MV-4-11 (cell line): Measurements from ENCODE around the gene MAGI1.

Experiments
- DNase-seq: peaks from one replicate; lab custom pipeline; 2025; lab: John Stamatoyannopoulos, UW

The MAGI1 gene

DNA sequence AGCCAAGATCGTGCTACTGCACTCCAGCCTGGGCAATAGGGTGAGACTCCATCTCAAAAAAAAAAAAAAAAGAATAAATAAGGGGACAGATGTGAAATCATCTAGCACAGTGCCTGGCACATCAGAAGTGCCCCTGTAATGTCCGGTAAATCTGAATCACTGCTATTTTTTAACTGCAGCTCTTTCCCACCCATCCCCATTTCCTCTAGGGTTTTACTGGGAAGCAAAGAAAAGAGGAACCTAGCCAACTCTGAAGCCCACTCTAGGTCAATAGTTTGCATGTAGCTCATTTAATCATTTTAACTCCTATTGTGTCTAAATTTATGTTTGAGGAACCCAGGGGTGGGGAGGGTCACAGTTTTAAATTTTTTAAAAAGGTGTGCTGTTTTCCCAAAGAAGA is 26.0 kb downstream of the MAGI1 start:
- no peak for DNase-seq

DNA sequence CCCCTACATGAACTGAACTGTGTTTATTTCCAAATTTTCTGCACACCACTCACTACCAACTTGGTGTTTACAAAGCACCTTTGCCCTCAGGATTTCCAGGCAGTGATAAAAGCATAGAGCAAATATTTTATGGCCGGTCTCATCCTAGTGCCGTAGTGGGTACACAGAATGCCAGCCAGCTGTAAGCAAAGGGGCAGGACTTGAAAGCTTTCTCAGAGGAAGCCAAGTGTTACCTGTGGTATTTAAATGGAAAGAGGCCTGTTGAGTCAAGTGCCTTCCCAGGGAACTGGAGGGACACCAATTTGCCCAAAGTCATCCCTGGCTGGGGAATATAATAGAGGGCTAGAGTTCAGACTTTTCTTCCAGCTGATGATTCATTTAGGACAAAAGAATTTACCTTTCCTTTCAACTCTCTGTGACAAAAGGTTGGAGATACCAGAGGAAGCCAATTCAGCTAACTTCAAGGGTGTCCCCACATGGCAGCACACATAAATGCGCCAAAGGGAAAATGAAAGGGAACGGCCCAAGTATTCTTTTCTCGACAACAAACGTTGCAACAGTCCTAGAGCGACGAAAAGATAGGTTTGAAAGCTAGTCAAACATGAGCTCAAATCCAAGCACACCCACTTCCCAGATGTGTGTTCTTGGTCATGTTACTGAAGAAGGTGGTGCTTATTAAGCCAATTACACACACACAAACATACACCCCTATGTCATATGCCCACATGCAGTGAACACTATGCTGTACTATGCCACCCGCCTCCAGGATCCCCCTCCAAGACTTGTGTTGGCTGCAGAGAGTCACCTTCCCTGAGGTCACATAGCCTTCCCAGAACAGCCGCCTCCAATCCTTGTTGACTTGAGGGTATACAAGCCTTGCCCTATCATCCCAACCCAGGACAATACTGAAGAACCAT is 27.7 kb downstream of the MAGI1 start:
- no peak for DNase-seq

GRCh38 chr3:66010348-66010738 is 28.4 kb downstream of the MAGI1 start:
- DNase-seq, result no peak

DNA sequence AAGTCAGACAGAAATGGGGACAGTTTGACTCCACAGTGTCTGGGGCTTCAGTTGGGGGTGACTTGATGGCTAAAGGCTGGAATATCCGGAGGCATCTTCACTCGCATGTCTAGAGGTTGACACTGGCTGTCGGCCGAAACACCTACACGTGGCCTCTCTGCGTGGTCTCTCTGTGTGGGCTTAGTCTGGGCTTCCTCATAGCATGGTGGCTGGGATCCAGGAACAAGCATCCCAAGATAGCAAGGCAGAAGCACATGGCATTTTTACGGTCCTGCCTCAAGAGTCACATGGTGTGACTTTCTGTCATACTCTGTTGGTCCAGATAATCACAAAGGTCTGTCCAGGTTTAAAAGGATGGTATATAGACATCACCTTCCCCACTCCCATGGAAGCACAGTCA is 34.5 kb downstream of the MAGI1 start:
- no peak for DNase-seq

- DNase-seq, result no peak
These were observed 37.1 kb downstream of the MAGI1 start for GRCh38 chr3:66001626-66002025.

- DNase-seq, result no peak
These were observed 38.2 kb downstream of the MAGI1 start for GRCh38 chr3:66000506-66000905.

GRCh38 chr3:65999606-66000005 is 39.1 kb downstream of the MAGI1 start:
- DNase-seq, result no peak

DNA sequence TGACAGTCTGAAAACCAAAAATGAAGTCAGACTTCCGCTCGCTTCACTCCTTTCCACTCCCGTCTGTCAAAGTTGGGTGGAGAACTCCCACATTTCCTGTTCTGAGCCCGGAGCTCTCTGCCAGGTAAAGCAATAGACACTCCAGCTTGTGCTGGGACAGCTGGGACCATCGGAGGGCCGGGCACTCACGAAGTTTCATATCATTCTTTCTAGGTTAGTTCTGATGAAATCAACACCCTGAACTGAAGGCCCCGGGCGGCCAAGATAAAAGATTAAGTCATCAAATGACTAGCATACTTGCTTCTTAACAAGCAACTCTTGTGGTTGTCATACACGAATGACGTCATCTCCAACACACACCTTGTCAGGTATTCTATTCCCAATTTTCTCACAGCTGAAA is 42.1 kb downstream of the MAGI1 start:
- no peak for DNase-seq

DNA sequence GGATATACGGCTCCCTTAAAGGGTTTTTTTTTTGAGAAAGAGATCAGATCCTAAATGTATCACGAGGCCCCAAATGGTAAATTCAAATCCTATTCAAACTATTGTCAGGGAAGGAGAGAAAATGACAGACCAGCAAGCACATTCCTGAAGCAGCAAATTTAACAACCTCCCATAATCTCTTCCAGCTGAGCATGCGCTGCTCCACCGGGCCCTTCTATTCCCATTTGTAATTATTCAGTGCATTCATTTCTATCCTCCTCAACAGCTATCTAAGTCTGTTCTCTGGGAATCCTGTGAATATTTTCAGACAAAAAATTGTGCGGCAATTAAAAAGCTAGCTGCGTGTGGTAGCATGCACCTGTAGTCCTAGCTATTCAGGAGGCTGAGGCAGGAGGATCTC is 43.2 kb downstream of the MAGI1 start:
- DNase-seq, result no peak

- DNase-seq, result no peak
These were observed 43.7 kb downstream of the MAGI1 start for GRCh38 chr3:65995030-65995429.

DNA sequence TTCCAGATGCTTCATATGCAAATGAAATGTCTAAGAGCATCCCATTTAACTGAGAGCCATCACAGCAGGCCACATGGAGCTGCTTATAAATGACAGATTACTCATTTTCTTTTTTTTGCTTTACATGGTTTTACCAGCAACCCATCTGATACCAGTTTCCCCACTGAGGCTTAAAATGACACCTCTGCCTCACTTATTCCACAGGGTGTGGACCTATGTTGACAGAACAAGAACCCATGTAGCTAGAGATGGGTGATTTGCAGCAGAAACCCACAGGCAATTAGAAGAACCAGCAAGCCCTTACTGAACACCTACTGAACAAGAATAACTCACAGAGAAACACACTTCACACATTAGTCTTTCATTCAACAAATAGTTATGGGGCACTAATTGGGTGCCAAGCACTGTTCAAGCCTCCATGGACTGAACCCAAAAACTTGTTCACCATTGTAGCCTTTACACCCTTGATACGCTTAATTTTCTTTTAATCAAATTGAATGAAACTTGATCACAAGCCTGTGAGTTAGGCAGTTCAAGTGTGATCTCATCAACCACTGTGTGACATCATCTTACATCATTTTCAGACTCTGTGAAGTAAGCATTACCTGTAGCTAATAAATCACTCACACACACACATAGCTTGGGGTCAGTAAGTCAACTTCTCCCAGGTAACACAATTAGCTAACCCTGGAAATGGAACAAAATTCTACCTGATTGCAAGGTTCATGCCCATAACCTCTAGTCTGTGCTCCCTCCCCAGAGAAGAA is 45.4 kb downstream of the MAGI1 start:
- no peak for DNase-seq

DNA sequence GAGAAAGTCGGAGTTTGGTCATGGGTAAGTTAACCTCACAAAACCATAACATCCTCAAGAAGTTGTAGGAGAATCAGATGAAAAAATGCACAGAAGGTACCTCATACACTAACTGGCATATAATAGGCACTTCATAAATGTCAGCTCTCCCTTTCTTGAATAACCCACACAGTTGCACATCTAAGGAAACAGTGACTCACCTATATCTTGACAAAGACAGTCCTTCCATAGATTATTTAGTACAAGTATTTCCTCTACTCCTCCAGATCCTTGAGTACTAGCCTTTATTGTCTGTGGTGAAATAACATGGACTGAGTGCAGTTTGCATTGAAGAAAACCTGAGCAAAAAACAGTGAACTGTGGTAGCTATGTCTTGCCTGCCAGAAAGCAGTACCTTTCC is 46.6 kb downstream of the MAGI1 start:
- DNase-seq, result no peak

DNA sequence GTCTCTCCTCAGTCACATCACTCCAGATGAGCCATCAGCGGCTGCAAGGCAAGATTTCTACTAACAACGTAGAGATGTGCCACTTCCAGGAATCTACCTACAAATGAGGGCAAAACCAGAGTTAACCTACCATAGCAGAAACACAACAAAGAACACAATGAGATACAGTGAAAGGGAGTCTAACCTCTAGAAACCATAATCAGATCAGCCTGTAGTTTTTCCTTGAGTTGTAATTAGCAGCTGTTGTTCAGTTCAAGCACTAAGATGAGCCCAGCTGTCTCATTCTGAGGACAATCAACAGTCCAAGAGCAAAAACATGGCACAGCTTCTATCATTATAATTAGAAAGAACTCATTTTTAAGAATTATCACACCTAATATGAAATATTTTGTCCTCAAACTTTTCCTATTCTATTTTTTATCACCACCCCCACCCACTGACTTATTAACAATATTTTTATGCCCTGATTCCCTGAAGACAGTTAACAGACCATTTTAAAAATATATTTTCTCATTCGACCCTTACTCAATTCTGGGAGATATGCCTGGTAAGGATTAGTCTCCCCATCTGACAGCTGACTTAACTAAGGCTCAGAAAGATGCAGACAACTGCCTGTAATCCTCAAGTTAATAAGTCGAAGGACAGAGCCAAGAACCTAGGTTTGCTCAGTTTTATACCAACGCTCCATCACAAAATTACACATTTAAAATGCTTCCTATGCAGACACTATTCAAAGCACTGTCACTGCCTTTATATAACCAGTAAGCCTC is 50.1 kb downstream of the MAGI1 start:
- DNase-seq, result no peak

DNA sequence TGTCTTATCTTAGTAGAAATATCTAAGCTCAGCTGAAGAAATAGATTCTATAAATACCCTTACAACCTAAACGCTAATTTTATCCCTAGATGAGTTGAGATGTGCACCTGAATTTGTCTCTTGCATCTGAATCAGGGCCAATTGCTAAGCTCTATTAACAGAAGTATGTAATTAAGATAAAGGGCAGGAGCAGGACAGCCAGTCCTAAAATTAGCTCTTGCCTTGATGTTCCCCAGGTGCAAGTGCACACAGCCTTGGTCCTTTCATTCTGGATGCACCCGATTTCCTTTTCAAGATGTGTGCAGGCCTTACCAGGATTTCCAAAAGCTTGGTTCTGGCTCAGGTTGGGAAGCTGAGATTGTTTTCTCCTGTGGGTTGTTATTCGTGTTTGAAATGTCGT is 52.4 kb downstream of the MAGI1 start:
- no peak for DNase-seq

- no peak for DNase-seq
These were observed 53.7 kb downstream of the MAGI1 start for GRCh38 chr3:65984975-65985374.

GRCh38 chr3:65983100-65983499 is 55.6 kb downstream of the MAGI1 start:
- DNase-seq, result no peak

DNA sequence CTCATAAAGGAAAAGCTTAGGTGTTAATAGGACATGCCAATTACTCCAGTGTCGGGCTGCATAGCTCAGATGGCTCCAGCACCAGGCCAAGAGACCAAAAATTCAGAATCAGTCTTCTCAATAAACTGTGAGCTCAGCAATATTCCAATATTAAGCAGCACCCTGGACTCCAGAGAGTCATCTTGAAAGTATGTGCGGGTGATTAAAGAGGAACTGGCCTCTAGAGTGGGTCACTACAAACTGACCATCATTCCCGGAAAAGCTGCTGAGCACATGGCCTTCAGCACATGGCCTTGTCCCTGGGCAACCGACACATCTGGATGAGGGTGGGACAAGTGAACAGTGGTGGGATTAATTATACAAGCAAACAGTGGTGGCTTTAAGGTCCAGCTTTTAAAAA is 59.0 kb downstream of the MAGI1 start:
- DNase-seq, result no peak

- no peak for DNase-seq
These were observed 59.6 kb downstream of the MAGI1 start for GRCh38 chr3:65979162-65979561.

GRCh38 chr3:65978116-65978515 is 60.6 kb downstream of the MAGI1 start:
- no peak for DNase-seq

GRCh38 chr3:65975032-65975431 is 63.7 kb downstream of the MAGI1 start:
- no peak for DNase-seq

- no peak for DNase-seq
These were observed 64.2 kb downstream of the MAGI1 start for GRCh38 chr3:65974509-65974908.

DNA sequence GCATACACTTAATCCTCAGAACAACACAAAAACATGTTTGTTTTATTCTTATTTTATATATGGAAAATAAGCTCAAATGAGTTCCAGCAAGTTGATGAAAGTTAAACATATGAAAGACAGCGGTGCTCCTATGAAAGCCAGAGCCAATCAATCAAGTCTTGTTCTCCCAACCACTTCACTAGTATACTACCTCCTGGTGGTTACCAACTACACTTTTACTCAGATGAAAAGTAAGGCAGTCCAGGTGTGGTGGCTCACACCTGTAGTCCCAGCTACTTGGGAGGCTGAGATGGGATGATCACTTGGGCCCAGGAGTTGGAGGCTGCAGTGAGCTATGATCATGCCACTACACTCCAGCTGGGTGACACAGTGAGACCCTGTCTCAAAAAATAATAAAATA is 66.0 kb downstream of the MAGI1 start:
- no peak for DNase-seq
